GM10266 (cell line): Measurements from ENCODE around the gene SRF.
A peak's percentile ranks its signal among the peaks of the same experiment; 100 is the strongest.

Experiments used
- DNase-seq: peaks from one replicate; pipeline ENCODE4 v3.0.0; 2012; ENCODE audit errors: extremely low spot score
- TF ChIP-seq, protein P1 (sequence below): IDR thresholded peaks from 2 replicates; pipeline ENCODE4 v1.5.1; 2012; ENCODE audit warnings: mild to moderate bottlenecking, low read depth; ENCODE audit not compliant: control insufficient read depth, insufficient read depth; ENCODE audit errors: missing control alignments

SRF gene

DNA sequence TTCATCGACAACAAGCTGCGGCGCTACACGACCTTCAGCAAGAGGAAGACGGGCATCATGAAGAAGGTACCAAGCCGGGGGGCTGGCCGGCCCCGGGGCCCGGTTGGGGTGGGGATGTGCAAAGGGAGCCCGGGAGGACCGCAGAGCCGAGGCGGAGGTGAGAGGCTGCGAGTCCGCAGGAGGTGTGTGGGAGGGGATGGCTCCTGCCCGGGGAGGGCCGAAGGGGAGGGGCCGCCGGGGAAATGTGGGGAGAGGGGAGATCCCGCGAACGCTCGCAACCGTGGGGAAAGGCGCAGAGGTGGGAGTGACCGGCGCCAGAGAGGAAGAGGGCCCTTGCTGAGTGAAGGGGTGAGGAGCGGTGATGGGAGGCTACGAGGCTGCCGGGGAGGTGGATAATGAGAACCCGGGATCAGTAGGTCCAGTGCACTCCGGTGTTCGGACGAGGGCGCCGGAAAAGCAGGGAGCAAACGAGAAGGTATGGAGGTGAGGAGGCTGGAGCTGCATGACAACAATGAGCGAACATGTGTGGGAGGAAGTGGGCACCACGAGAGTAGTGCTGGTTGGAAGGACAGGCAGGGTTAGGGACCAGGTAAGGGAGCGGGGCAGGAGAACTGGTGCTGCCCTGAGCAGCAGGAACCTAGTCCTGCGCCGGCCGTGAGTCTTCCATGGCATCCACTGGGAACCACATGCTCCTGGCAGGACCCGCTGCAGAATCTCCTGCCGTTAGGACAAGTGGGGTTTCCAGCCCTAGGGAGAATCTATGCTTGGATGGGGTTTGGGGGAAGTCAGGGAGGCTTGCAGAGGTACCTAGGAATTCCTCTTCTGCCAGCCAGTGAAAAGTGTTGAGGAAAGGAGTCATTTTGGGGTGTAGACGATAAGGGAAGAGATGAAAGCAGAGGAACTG, 1.3 kb downstream of the SRF start:
- DNase-seq = peak; percentile 56
- TF ChIP-seq, protein P1, sequence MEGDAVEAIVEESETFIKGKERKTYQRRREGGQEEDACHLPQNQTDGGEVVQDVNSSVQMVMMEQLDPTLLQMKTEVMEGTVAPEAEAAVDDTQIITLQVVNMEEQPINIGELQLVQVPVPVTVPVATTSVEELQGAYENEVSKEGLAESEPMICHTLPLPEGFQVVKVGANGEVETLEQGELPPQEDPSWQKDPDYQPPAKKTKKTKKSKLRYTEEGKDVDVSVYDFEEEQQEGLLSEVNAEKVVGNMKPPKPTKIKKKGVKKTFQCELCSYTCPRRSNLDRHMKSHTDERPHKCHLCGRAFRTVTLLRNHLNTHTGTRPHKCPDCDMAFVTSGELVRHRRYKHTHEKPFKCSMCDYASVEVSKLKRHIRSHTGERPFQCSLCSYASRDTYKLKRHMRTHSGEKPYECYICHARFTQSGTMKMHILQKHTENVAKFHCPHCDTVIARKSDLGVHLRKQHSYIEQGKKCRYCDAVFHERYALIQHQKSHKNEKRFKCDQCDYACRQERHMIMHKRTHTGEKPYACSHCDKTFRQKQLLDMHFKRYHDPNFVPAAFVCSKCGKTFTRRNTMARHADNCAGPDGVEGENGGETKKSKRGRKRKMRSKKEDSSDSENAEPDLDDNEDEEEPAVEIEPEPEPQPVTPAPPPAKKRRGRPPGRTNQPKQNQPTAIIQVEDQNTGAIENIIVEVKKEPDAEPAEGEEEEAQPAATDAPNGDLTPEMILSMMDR = no peak

DNA sequence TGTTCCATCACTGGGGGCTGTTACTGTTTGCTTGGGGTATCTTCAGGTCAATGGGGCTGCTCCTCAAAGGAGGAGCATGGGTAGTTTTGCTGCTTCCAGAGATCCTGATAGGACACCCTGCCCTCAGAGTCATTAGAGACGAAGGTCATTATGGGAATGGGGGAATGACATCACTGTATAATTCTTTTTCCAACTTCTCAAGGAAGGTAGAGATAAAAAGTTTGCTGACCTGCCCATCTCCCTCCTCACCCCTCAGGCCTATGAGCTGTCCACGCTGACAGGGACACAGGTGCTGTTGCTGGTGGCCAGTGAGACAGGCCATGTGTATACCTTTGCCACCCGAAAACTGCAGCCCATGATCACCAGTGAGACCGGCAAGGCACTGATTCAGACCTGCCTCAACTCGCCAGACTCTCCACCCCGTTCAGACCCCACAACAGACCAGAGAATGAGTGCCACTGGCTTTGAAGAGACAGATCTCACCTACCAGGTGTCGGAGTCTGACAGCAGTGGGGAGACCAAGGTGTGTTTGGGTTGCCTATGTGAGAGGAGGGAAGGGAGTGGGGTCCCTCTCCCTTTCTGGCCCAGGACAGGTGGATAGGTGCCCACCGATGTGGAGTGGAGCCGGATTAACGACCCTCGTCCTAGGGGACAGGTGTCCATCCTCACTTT, 2.7 kb downstream of the SRF start:
- DNase-seq = no peak
- TF ChIP-seq, protein P1 = no peak

DNA sequence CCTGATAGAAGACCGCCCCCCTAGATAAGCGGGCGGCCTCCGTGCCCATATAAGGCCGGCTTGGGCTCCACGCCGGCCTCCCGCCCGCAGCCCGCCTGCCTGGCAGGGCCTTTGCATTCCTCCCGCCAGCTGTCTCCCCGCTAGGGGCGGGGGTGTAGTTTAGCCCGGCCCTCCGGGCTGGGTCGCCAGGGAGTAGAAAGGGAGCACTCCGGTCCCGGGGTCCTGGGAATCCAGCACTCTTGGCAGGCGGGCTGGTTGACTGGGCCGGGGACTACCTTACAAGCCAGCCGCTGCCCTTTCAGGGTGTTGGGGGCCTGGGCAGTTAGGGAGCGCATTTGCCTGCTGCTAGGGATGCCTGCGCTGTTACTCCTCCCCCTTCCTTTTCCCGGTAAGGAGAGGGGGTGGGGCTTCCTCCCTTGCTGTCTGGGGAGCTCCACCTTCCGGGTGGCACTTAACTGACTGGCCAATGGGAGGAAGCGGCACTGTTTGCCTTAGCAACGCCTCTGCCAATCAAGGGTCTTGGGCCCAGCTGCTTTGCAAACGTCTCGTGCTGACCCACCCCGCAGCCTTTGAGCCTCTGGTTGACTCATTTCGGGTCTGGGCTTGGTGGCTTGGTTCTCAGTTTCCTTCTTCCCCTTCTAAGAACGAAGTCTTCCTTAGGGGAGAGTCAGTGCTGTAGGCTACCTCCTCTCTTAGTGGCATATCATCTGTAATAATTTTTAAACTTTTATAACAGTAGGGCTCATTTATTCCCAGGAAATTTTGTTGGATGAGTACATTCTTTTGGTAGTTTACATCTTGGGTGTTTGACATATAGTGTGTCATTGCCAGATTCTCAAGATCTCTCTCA, 3.4 kb downstream of the SRF start:
- peak; percentile 99 for DNase-seq
- TF ChIP-seq, protein P1 = no peak

DNA sequence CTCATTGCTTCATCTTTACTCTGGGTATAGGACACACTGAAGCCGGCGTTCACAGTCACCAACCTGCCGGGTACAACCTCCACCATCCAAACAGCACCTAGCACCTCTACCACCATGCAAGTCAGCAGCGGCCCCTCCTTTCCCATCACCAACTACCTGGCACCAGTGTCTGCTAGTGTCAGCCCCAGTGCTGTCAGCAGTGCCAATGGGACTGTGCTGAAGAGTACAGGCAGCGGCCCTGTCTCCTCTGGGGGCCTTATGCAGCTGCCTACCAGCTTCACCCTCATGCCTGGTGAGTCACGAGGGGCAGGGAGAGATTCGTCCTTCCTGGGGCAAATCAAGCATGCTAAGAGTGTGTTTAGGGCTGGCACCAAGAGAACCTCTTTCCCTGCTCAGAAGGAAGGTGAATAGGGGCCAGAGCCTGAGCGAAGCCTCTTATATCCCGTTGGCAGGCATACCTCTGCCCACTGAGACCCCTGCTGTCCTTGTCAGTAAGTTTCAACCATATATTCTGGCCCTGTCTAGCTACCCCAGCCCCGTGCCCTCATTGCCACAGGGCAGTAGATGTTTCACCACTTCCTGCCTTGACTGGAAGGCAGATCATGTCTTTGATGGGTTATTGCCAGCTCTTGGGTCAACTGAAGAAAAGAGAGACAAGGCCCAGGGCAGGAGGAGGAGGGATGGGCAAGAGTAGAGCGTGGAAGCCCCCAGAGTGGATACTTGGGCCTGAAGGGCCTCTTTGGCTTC, 4.8 kb downstream of the SRF start:
- TF ChIP-seq, protein P1 = no peak
- DNase-seq = no peak

DNA sequence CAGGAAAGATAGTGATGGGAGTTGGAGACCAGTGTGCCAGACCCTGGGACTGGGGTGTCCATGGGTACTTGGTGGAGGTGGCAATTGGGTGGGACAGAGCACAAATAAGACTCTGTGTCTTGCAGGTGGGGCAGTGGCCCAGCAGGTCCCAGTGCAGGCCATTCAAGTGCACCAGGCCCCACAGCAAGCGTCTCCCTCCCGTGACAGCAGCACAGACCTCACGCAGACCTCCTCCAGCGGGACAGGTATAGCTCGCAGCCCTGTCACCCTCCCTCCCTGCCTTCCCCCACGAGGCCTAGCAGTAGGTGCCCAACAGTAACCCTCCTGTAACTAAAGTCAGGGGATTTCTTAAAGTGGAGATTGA, 5.3 kb downstream of the SRF start:
- no peak for DNase-seq
- TF ChIP-seq, protein P1 = no peak

DNA sequence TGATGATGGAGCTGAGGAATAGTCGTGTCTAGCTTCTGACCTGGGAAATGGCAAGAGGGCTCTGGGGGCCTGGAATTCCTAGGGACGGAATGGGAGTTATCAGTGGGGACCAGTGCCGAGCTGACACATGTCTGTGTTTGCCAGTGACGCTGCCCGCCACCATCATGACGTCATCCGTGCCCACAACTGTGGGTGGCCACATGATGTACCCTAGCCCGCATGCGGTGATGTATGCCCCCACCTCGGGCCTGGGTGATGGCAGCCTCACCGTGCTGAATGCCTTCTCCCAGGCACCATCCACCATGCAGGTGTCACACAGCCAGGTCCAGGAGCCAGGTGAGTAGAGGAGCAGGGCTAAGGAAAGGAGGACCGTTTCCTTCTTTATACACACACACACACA, 7.1 kb downstream of the SRF start:
- DNase-seq = no peak
- TF ChIP-seq, protein P1 = no peak
